K562 (cell line): ENCODE measurements around the gene TLR2. TPM values are rescaled to one million over a fixed set of nuclear protein-coding genes. Genes with fewer than 3 reads are reported as not detected.

ENCODE experiments used
- ATAC-seq: fragments of 200-7000 bp; cut with Tn5 transposase; 3 replicates; pipeline ENCODE4 v1.9.1; 2020; ENCODE audit warnings: moderate library complexity
- BruUV-seq: library from RNA; stranded (reverse); fragments of 400-500 nt; replicated peaks from 2 replicates; lab custom pipeline; 2021; lab: Mats Ljungman, UMichigan
- CTCF ChIA-PET: fragments of 300-600 bp; formaldehyde crosslinking; extraction: SDS; loops from one replicate; lab custom pipeline; 2021; ENCODE audit warnings: low intra/inter-chr PET ratio; lab: Yijun Ruan, JAX
- POLR2A ChIA-PET: fragments of 300-600, 350-650 bp; sonication (Branson Sonifier 250); formaldehyde crosslinking; extraction: SDS; loops from one replicate; lab custom pipeline; 2021; ENCODE audit warnings: antibody characterized with exemption, inconsistent platforms; lab: Yijun Ruan, JAX
- DNase-seq, 4 experiments: peaks; one replicate each; pipeline versions ENCODE4 v3.0.0 to v3.0.0-alpha.2; 2011 to 2018; ENCODE audit warnings: low spot score in 3 of 4, mixed read lengths in 3 of 4; ENCODE audit errors: extremely low read depth in 1 of 4
- FAIRE-seq: peaks from 2 replicates; lab custom pipeline; 2011; peaks lifted over from hg19 to GRCh38; lab: Jason Lieb, UNC
- H2AFZ ChIP-seq: 2 replicates; pipeline ENCODE4 v1.6.0; 2011; ENCODE audit warnings: low read depth, low read length, control low read depth, inconsistent platforms
- H3K27ac ChIP-seq: fragments of 200-600 bp; 3 replicates; pipeline ENCODE4 v1.8.0; 2011; ENCODE audit warnings: low read depth, mild to moderate bottlenecking, control low read depth, inconsistent platforms, low read length, moderate library complexity, mixed read lengths; ENCODE audit errors: extremely low read depth
- H3K27me3 ChIP-seq, 2 experiments: fragments of 300-600 bp in 1 of 2; 2 replicates in 1 of 2; 3 replicates in 1 of 2; pipeline versions ENCODE4 v1.6.0 to v1.8.0; 2011; ENCODE audit warnings: inconsistent platforms in 2 of 2, low read length in 2 of 2, mild to moderate bottlenecking in 1 of 2, mixed read lengths in 1 of 2, moderate library complexity in 1 of 2; ENCODE audit not compliant: control insufficient read depth in 2 of 2, insufficient read depth in 2 of 2
- H3K36me3 ChIP-seq: fragments of 300-600 bp; 3 replicates; pipeline ENCODE4 v1.8.0; 2011; ENCODE audit warnings: mild to moderate bottlenecking, low read length, inconsistent platforms; ENCODE audit not compliant: control insufficient read depth, insufficient read depth
- H3K4me1 ChIP-seq, 2 experiments: fragments of 200-600 bp in 1 of 2; replicated peaks in 1 of 2; 2 replicates in 1 of 2; 3 replicates in 1 of 2; pipeline versions ENCODE4 v1.5.1 to v1.8.0; 2011; ENCODE audit warnings: inconsistent platforms in 2 of 2, low read length in 2 of 2, mild to moderate bottlenecking in 1 of 2, mixed read lengths in 1 of 2, moderate library complexity in 1 of 2; ENCODE audit not compliant: control insufficient read depth in 2 of 2, insufficient read depth in 2 of 2
- H3K4me2 ChIP-seq: 2 replicates; pipeline ENCODE4 v1.6.1; 2011; ENCODE audit warnings: low read length, control low read depth, inconsistent platforms, mixed read lengths; ENCODE audit not compliant: insufficient read depth
- H3K4me3 ChIP-seq: fragments of 200-600 bp; sonication (generic), shearing (Covaris generic); 2 replicates; pipeline ENCODE4 v1.5.1; 2016; ENCODE audit warnings: control low read depth, inconsistent platforms
- H3K79me2 ChIP-seq: fragments of 200-600 bp; 3 replicates; pipeline ENCODE4 v1.8.0; 2011; ENCODE audit warnings: low read length, inconsistent platforms; ENCODE audit not compliant: control insufficient read depth, insufficient read depth
- H3K9ac ChIP-seq, 2 experiments: 2 replicates each; pipeline versions ENCODE4 v1.6.0 to v1.6.1; 2011; ENCODE audit warnings: low read depth in 2 of 2, low read length in 2 of 2, control low read depth in 1 of 2, inconsistent platforms in 1 of 2, mild to moderate bottlenecking in 1 of 2, mixed read lengths in 1 of 2; ENCODE audit not compliant: insufficient read depth in 1 of 2
- H3K9me1 ChIP-seq: one replicate; pipeline ENCODE4 v1.6.0; 2011; ENCODE audit warnings: inconsistent platforms, mild to moderate bottlenecking, low read length, moderate library complexity; ENCODE audit not compliant: control insufficient read depth, insufficient read depth
- H3K9me3 ChIP-seq: replicated peaks from 2 replicates; pipeline ENCODE4 v1.5.1; 2011; ENCODE audit warnings: low read depth, low read length, inconsistent platforms; ENCODE audit not compliant: control insufficient read depth, insufficient read depth
- H4K20me1 ChIP-seq: replicated peaks from 2 replicates; pipeline ENCODE4 v1.6.1; 2011; ENCODE audit warnings: low read length, inconsistent platforms, mixed read lengths; ENCODE audit not compliant: control insufficient read depth, insufficient read depth
- BCL6 ChIP-seq: fragments of 250-450 bp; sonication (Bioruptor Pico); IDR thresholded peaks from 2 replicates; pipeline ENCODE4 v1.4.0; 2020
- FOXP4 ChIP-seq: sonication (generic); formaldehyde crosslinking; IDR thresholded peaks from 2 replicates; pipeline ENCODE4 v1.8.0; 2022; ENCODE audit warnings: mild to moderate bottlenecking, missing genetic modification reagents, borderline replicate concordance
- ILK ChIP-seq: fragments of 450-650 bp; IDR thresholded peaks from 2 replicates; pipeline ENCODE4 v1.6.1; 2016; ENCODE audit warnings: missing genetic modification characterization, low read depth, mild to moderate bottlenecking, missing compliant biosample characterization, moderate library complexity, borderline replicate concordance
- NBN ChIP-seq: fragments of 450-650 bp; IDR thresholded peaks from 2 replicates; pipeline ENCODE4 v1.6.1; 2016; ENCODE audit warnings: low read depth, mild to moderate bottlenecking
- NFATC3 ChIP-seq: fragments of 450-650 bp; IDR thresholded peaks from 2 replicates; pipeline ENCODE4 v1.6.1; 2017; ENCODE audit warnings: mild to moderate bottlenecking
- PHB2 ChIP-seq: fragments of 450-650 bp; IDR thresholded peaks from 2 replicates; pipeline ENCODE4 v1.6.1; 2017; ENCODE audit warnings: low read depth
- SAFB2 ChIP-seq: fragments of 200-400 bp; formaldehyde crosslinking; IDR thresholded peaks from 2 replicates; pipeline ENCODE4 v1.6.1; 2018; ENCODE audit warnings: borderline replicate concordance, low read length, low read depth, moderate library complexity; ENCODE audit not compliant: severe bottlenecking
- TAF1 ChIP-seq: IDR thresholded peaks from 2 replicates; pipeline ENCODE4 v1.6.1; 2011; ENCODE audit warnings: mild to moderate bottlenecking, low read length, moderate library complexity; ENCODE audit not compliant: insufficient read depth, control insufficient read depth, severe bottlenecking; ENCODE audit errors: extremely low read depth
- TBP ChIP-seq: optimal IDR thresholded peaks from 2 replicates; pipeline ENCODE3; 2011; ENCODE audit warnings: low read depth, low read length, improper control_type of control experiment
- XRCC4 ChIP-seq: IDR thresholded peaks from one replicate; pipeline ENCODE4 v1.6.1; 2011; ENCODE audit not compliant: insufficient read depth, insufficient read length; ENCODE audit errors: extremely low read depth
- ZBTB49 ChIP-seq: sonication (generic); formaldehyde crosslinking; IDR thresholded peaks from 2 replicates; pipeline ENCODE4 v1.8.0; 2022; ENCODE audit warnings: missing genetic modification reagents, mild to moderate bottlenecking, borderline replicate concordance
- ZBTB8A ChIP-seq: fragments of 450-650 bp; IDR thresholded peaks from 2 replicates; pipeline ENCODE4 v1.6.1; 2018; ENCODE audit warnings: mild to moderate bottlenecking, moderate library complexity; ENCODE audit not compliant: partially characterized antibody
- ZNF12 ChIP-seq: sonication (generic); formaldehyde crosslinking; IDR thresholded peaks from 2 replicates; pipeline ENCODE4 v1.4.0; 2020; ENCODE audit warnings: mild to moderate bottlenecking, missing genetic modification reagents
- WGBS: fragments of 100-300 bp; shearing (Covaris generic); methylation state at CpG from one replicate; pipeline ENCODE4 v1.1.6; 2016; ENCODE audit warnings: low coverage, mixed read lengths; ENCODE audit not compliant: insufficient coverage; ENCODE audit errors: missing lambda C conversion rate; 5-methylcytosine and 5-hydroxymethylcytosine counted together
- in situ Hi-C: fragments of 300-500 bp; cut with MboI; formaldehyde crosslinking; loops from 4 replicates; pipeline ENCODE4 v1.15.0; 2018; ENCODE audit warnings: inconsistent platforms, mixed read lengths
- intact Hi-C: fragments of 100-400 bp; cut with micrococcal nuclease; formaldehyde crosslinking; loops from 2 replicates; pipeline ENCODE4 v1.14.2; 2022
- polyA plus RNA-seq, 8 experiments: library from polyadenylated mRNA; depleted of rRNA in 4 of 8; stranded (reverse) in 5 of 8; unstranded in 3 of 8; fragments of >200 nt; fragmentation: Nextera tagmentation in 2 of 8; fragmentation: Illumina TruSeq in 1 of 8; extraction: Ambion mirVana in 2 of 8; extraction: Trizol in 1 of 8; gene quantifications; 2 replicates each; pipeline versions ENCODE4 v1.2.1 to v1.2.3, GENCODE V29; 2011 to 2014; ENCODE audit warnings: inconsistent platforms in 1 of 8, missing spikeins in 1 of 8
- total RNA-seq, 7 experiments: library from RNA; depleted of rRNA in 6 of 7; stranded (reverse); fragments of >200 nt in 6 of 7; fragmentation: Illumina TruSeq in 2 of 7; extraction: Trizol in 2 of 7; gene quantifications; 2 replicates each; pipeline versions ENCODE4 v1.2.1 to v1.2.3, GENCODE V29; 2011 to 2021; ENCODE audit warnings: low replicate concordance in 1 of 7

Gene TLR2
- total and polyA plus RNA-seq, 9 of the 15 experiments (the other 6 are each of a cell fraction or from before 2014, with no cell fraction given) = 0.09 to 0.11 TPM; not detected in 7

- in situ Hi-C loops = no loop called here
- CTCF ChIA-PET = no interaction called here
These were observed 41.7 kb downstream of the TLR2 start for GRCh38 chr4:153725831-153726154.

GRCh38 chr4:153728151-153728550 is 44.1 kb downstream of the TLR2 start:
- H3K9ac ChIP-seq = no peak overlapping the region
- peaks cover 2 to 5% of the 10 kb centered on the region in 2 experiments; a peak in 2 of 5 replicates for H3K27me3 ChIP-seq
- WGBS = 2% methylated on average over 5 of the region's 5 CpGs
- no peaks in the 10 kb centered on the region for H3K9me3 ChIP-seq
- H3K27ac ChIP-seq = no peak overlapping the region
- no peak for FAIRE-seq
- H4K20me1 ChIP-seq = no peaks in the 10 kb centered on the region
- H2AFZ ChIP-seq = no peak overlapping the region
- H3K9me1 ChIP-seq = no peaks in the 10 kb centered on the region
- BruUV-seq = no TSS peak
- H3K4me1 ChIP-seq = no peaks in the 10 kb centered on the region
- no peak for ATAC-seq
- intact Hi-C loops = no loop called here
- in situ Hi-C loops = no loop called here
- DNase-seq = no peak
- ChIA-PET POLR2A (interaction anchor here (0.8 kb wide), 2 partner anchors 11 to 778 kb away, joined by 3 read pairs; no protein-coding TSS in a partner anchor), CTCF (no interaction called here)
- H3K4me3 ChIP-seq = no peak overlapping the region
- no peaks in the 10 kb centered on the region for H3K79me2 ChIP-seq
- H3K4me2 ChIP-seq = no peak overlapping the region
- no peaks in the 10 kb centered on the region for H3K36me3 ChIP-seq
- TF ChIP-seq TAF1 (no peak), TBP (no peak), BCL6 (CRISPR knock-in tag) (no peak), ZBTB49 (CRISPR knock-in tag) (no peak), ZNF12 (CRISPR knock-in tag) (no peak), SAFB2 (no peak), ZBTB8A (no peak), NBN (no peak), NFATC3 (no peak), FOXP4 (CRISPR knock-in tag) (no peak), XRCC4 (no peak), ILK (tag) (no peak)

More at GRCh38 chr4:153725831-153726154, 41.7 kb downstream of the TLR2 start:
- no peaks in the 10 kb centered on the region for H3K36me3 ChIP-seq
- 0% methylated on average over 1 of the region's 1 CpG for WGBS
- no peaks in the 10 kb centered on the region for H3K9me3 ChIP-seq
- no peak for ATAC-seq
- DNase-seq = no peak
- no peak overlapping the region for H3K27ac ChIP-seq
- H3K4me2 ChIP-seq = no peak overlapping the region
- intact Hi-C loops = no loop called here
- H3K9ac ChIP-seq = no peak overlapping the region
- no peak for FAIRE-seq
- no peaks in the 10 kb centered on the region for H3K9me1 ChIP-seq
- H3K4me1 ChIP-seq = no peaks in the 10 kb centered on the region
- no peak for TF ChIP-seq PHB2
- TF ChIP-seq, all 486 proteins: peak for 0
- no peaks in the 10 kb centered on the region for H4K20me1 ChIP-seq
- no peak overlapping the region for H2AFZ ChIP-seq
- POLR2A ChIA-PET = interaction anchor here (1.0 kb wide), 1 partner anchor 208 kb away, joined by 3 read pairs; no protein-coding TSS in a partner anchor
- no peaks in the 10 kb centered on the region for H3K79me2 ChIP-seq
- no peak overlapping the region for H3K4me3 ChIP-seq
- H3K27me3 ChIP-seq = peaks cover 2 to 5% of the 10 kb centered on the region in 2 experiments; a peak in 2 of 5 replicates
- no TSS peak for BruUV-seq
